Stimulated activated naive B cell treated with anti-CD40 and anti-IgM and Interleukin-4, amounts not matched to agents 10 μg/mL and 1 μg/mL and 100 μg/mL, for 72 hours (primary cell): Measurements from ENCODE around the gene FEZF1.

Experiments
- ATAC-seq, 2 donors: fragments of 150-1000 bp; cut with Tn5 transposase; replicated peaks; 2 replicates each; pipeline ENCODE4 v1.10.0; 2021; ENCODE audit warnings: moderate library complexity in 1 of 2
- DNase-seq: peaks from one replicate; pipeline ENCODE4 v3.0.0; 2021
- H3K27ac Mint-ChIP-seq: one replicate; pipeline ENCODE4 v1.8.0; 2022; ENCODE audit warnings: mild to moderate bottlenecking, mixed read lengths
- H3K27me3 Mint-ChIP-seq, 2 donors: one replicate each; pipeline ENCODE4 v1.8.0; 2022; ENCODE audit warnings: mixed read lengths in 2 of 2
- H3K36me3 Mint-ChIP-seq, 2 donors: one replicate each; pipeline ENCODE4 v1.8.0; 2022; ENCODE audit warnings: mixed read lengths in 2 of 2, mild to moderate bottlenecking in 1 of 2
- H3K4me1 Mint-ChIP-seq, 2 donors: one replicate each; pipeline ENCODE4 v1.8.0; 2022; ENCODE audit warnings: mixed read lengths in 2 of 2, mild to moderate bottlenecking in 1 of 2
- H3K4me3 Mint-ChIP-seq, 2 donors: one replicate each; pipeline ENCODE4 v1.8.0; 2022; ENCODE audit warnings: mild to moderate bottlenecking in 2 of 2, mixed read lengths in 2 of 2, moderate library complexity in 1 of 2
- H3K9me3 Mint-ChIP-seq, 2 donors: one replicate each; pipeline ENCODE4 v1.8.0; 2022; ENCODE audit warnings: mixed read lengths in 2 of 2, mild to moderate bottlenecking in 1 of 2

FEZF1 gene

GRCh38 chr7:122268101-122268500 lies 36.4 kb downstream of the FEZF1 start:
- H3K27ac Mint-ChIP-seq, result no peak overlapping the region
- no peaks in the 10 kb centered on the region for H3K36me3 Mint-ChIP-seq
- no peak overlapping the region for H3K4me3 Mint-ChIP-seq
- H3K9me3 Mint-ChIP-seq, result peaks cover 0 to 2% of the 10 kb centered on the region in 2 donors
- no peak for DNase-seq
- no peaks in the 10 kb centered on the region for H3K27me3 Mint-ChIP-seq
- H3K4me1 Mint-ChIP-seq, result no peaks in the 10 kb centered on the region
- no peak for ATAC-seq

- Mint-ChIP-seq H3K9me3 (peaks cover 0 to 2% of the 10 kb centered on the region in 2 donors), H3K36me3 (no peaks in the 10 kb centered on the region), H3K27ac (no peak overlapping the region), H3K27me3 (no peaks in the 10 kb centered on the region), H3K4me1 (no peaks in the 10 kb centered on the region), H3K4me3 (no peak overlapping the region)
- no peak for ATAC-seq
- no peak for DNase-seq
These were observed 42.3 kb downstream of the FEZF1 start for GRCh38 chr7:122262246-122262645.

GRCh38 chr7:122261442-122261841 lies 43.1 kb downstream of the FEZF1 start:
- Mint-ChIP-seq H3K9me3 (peaks cover 0 to 2% of the 10 kb centered on the region in 2 donors), H3K4me3 (no peak overlapping the region), H3K27ac (no peak overlapping the region), H3K36me3 (no peaks in the 10 kb centered on the region), H3K4me1 (no peaks in the 10 kb centered on the region), H3K27me3 (no peaks in the 10 kb centered on the region)
- DNase-seq (no peak), ATAC-seq (no peak)

- no peaks in the 10 kb centered on the region for H3K36me3 Mint-ChIP-seq
- DNase-seq (no peak), ATAC-seq (no peak)
- no peaks in the 10 kb centered on the region for H3K4me1 Mint-ChIP-seq
- no peak overlapping the region for H3K4me3 Mint-ChIP-seq
- no peaks in the 10 kb centered on the region for H3K27me3 Mint-ChIP-seq
- H3K9me3 Mint-ChIP-seq, result peaks cover 0 to 2% of the 10 kb centered on the region in 2 donors
- no peak overlapping the region for H3K27ac Mint-ChIP-seq
These were observed 43.5 kb downstream of the FEZF1 start for GRCh38 chr7:122261016-122261415.

- peaks cover 0 to 2% of the 10 kb centered on the region in 2 donors for H3K9me3 Mint-ChIP-seq
- H3K36me3 Mint-ChIP-seq, result no peaks in the 10 kb centered on the region
These were observed 44.2 kb downstream of the FEZF1 start for GRCh38 chr7:122260336-122260735.

GRCh38 chr7:122258971-122259370 lies 45.6 kb downstream of the FEZF1 start:
- H3K27ac Mint-ChIP-seq, result no peak overlapping the region
- no peaks in the 10 kb centered on the region for H3K9me3 Mint-ChIP-seq
- H3K27me3 Mint-ChIP-seq, result no peaks in the 10 kb centered on the region
- DNase-seq (no peak), ATAC-seq (no peak)
- H3K4me3 Mint-ChIP-seq, result no peak overlapping the region
- no peaks in the 10 kb centered on the region for H3K36me3 Mint-ChIP-seq
- H3K4me1 Mint-ChIP-seq, result no peaks in the 10 kb centered on the region

More at GRCh38 chr7:122260336-122260735, 44.2 kb downstream of the FEZF1 start:
- Mint-ChIP-seq H3K27me3 (no peaks in the 10 kb centered on the region), H3K4me3 (no peak overlapping the region), H3K27ac (no peak overlapping the region), H3K4me1 (no peaks in the 10 kb centered on the region)
- DNase-seq, result no peak
- no peak for ATAC-seq

GRCh38 chr7:122257056-122257455 lies 47.5 kb downstream of the FEZF1 start:
- Mint-ChIP-seq H3K9me3 (peaks cover 0 to 1% of the 10 kb centered on the region in 2 donors), H3K36me3 (no peaks in the 10 kb centered on the region), H3K4me3 (no peak overlapping the region), H3K4me1 (no peaks in the 10 kb centered on the region), H3K27ac (no peak overlapping the region), H3K27me3 (no peaks in the 10 kb centered on the region)
- ATAC-seq, result no peak
- no peak for DNase-seq

- no peaks in the 10 kb centered on the region for H3K36me3 Mint-ChIP-seq
- H3K27ac Mint-ChIP-seq, result no peak overlapping the region
- H3K4me1 Mint-ChIP-seq, result no peaks in the 10 kb centered on the region
- no peak overlapping the region for H3K4me3 Mint-ChIP-seq
- H3K9me3 Mint-ChIP-seq, result peaks cover 0 to 1% of the 10 kb centered on the region in 2 donors
- H3K27me3 Mint-ChIP-seq, result no peaks in the 10 kb centered on the region
- DNase-seq, result no peak
- no peak for ATAC-seq
These were observed 48.5 kb downstream of the FEZF1 start for GRCh38 chr7:122256046-122256445.

- Mint-ChIP-seq H3K27me3 (peaks cover 0 to 3% of the 10 kb centered on the region in 2 donors), H3K9me3 (peaks cover 0 to 1% of the 10 kb centered on the region in 2 donors), H3K4me3 (no peak overlapping the region), H3K4me1 (no peaks in the 10 kb centered on the region), H3K27ac (no peak overlapping the region), H3K36me3 (no peaks in the 10 kb centered on the region)
- ATAC-seq (no peak), DNase-seq (no peak)
These were observed 49.1 kb downstream of the FEZF1 start for GRCh38 chr7:122255454-122255853.
